HepG2 (cell line): ENCODE measurements around the gene BCAS1. TPM values are rescaled to one million over a fixed set of nuclear protein-coding genes. Genes with fewer than 3 reads are reported as not detected.
A peak's percentile ranks its signal among the peaks of the same experiment; 100 is the strongest.

ENCODE experiments used
- EED ChIP-seq: sonication (generic); formaldehyde crosslinking; IDR thresholded peaks from 2 replicates; pipeline ENCODE4 v1.5.0; 2020; ENCODE audit warnings: mild to moderate bottlenecking, missing genetic modification reagents
- KLF13 ChIP-seq: sonication (generic); formaldehyde crosslinking; IDR thresholded peaks from 2 replicates; pipeline ENCODE4 v1.4.0; 2020; ENCODE audit warnings: mild to moderate bottlenecking, missing genetic modification reagents
- MAFG ChIP-seq: sonication (generic); formaldehyde crosslinking; IDR thresholded peaks from 2 replicates; pipeline ENCODE4 v1.5.1; 2020; ENCODE audit warnings: mild to moderate bottlenecking, missing genetic modification reagents
- NR2C2 ChIP-seq: sonication (generic); formaldehyde crosslinking; IDR thresholded peaks from 2 replicates; pipeline ENCODE4 v1.4.0; 2020; ENCODE audit warnings: missing genetic modification reagents, mild to moderate bottlenecking, moderate library complexity, borderline replicate concordance
- ZFP37 ChIP-seq: sonication (generic); formaldehyde crosslinking; IDR thresholded peaks from 2 replicates; pipeline ENCODE4 v1.4.0; 2020; ENCODE audit warnings: missing genetic modification reagents, borderline replicate concordance
- ZNF329 ChIP-seq: sonication (generic); formaldehyde crosslinking; IDR thresholded peaks from 2 replicates; pipeline ENCODE4 v1.9.0; 2021; ENCODE audit warnings: low read depth, mild to moderate bottlenecking, missing genetic modification reagents
- ZNF34 ChIP-seq: sonication (generic); formaldehyde crosslinking; IDR thresholded peaks from 2 replicates; pipeline ENCODE4 v1.4.0; 2020; ENCODE audit warnings: mild to moderate bottlenecking, missing genetic modification reagents, borderline replicate concordance
- ZNF430 ChIP-seq: sonication (generic); formaldehyde crosslinking; IDR thresholded peaks from 2 replicates; pipeline ENCODE4 v1.9.0; 2021; ENCODE audit warnings: mild to moderate bottlenecking, missing genetic modification reagents
- polyA plus RNA-seq, 8 experiments: library from polyadenylated mRNA; depleted of rRNA in 3 of 8; stranded (reverse) in 7 of 8; unstranded in 1 of 8; fragments of >200 nt; fragmentation: Illumina TruSeq in 4 of 8; extraction: Trizol in 4 of 8; gene quantifications; 2 replicates each; pipeline versions ENCODE4 v1.2.1 to v1.2.3, GENCODE V29; 2011 to 2016; ENCODE audit warnings: low read depth in 4 of 8, missing spikeins in 1 of 8, mixed read lengths in 1 of 8; ENCODE audit not compliant: insufficient read depth in 1 of 8
- total RNA-seq, 5 experiments: library from RNA; depleted of rRNA; stranded (reverse); fragments of >200 nt; fragmentation: Illumina TruSeq; extraction: Trizol; gene quantifications; 2 replicates each; pipeline ENCODE4 v1.2.3, GENCODE V29; 2016; ENCODE audit warnings: low read depth in 1 of 5
- TF ChIP-seq, protein P1 (sequence below): sonication (generic); formaldehyde crosslinking; IDR thresholded peaks from 2 replicates; pipeline ENCODE4 v1.8.0; 2022; ENCODE audit warnings: missing genetic modification reagents, low read depth, mild to moderate bottlenecking, borderline replicate concordance
- TF ChIP-seq, protein P2 (sequence below): sonication (generic); formaldehyde crosslinking; IDR thresholded peaks from 2 replicates; pipeline ENCODE4 v1.5.1; 2020; ENCODE audit warnings: missing genetic modification reagents, mild to moderate bottlenecking, borderline replicate concordance
- TF ChIP-seq, protein P3 (sequence below): sonication (generic); formaldehyde crosslinking; IDR thresholded peaks from 2 replicates; pipeline ENCODE4 v1.4.0; 2020; ENCODE audit warnings: missing genetic modification reagents
- TF ChIP-seq, protein P4 (sequence below): sonication (generic); formaldehyde crosslinking; IDR thresholded peaks from 2 replicates; pipeline ENCODE4 v1.4.0; 2020; ENCODE audit warnings: missing genetic modification reagents
- TF ChIP-seq, protein P5 (sequence below): sonication (generic); formaldehyde crosslinking; IDR thresholded peaks from 2 replicates; pipeline ENCODE4 v1.8.0; 2022; ENCODE audit warnings: missing genetic modification reagents, mild to moderate bottlenecking, borderline replicate concordance

BCAS1 gene
- total and polyA plus RNA-seq, 2 of the 13 experiments (the other 11 are each of a cell fraction or from before 2014, with no cell fraction given) = 0.55 to 0.91 TPM

DNA sequence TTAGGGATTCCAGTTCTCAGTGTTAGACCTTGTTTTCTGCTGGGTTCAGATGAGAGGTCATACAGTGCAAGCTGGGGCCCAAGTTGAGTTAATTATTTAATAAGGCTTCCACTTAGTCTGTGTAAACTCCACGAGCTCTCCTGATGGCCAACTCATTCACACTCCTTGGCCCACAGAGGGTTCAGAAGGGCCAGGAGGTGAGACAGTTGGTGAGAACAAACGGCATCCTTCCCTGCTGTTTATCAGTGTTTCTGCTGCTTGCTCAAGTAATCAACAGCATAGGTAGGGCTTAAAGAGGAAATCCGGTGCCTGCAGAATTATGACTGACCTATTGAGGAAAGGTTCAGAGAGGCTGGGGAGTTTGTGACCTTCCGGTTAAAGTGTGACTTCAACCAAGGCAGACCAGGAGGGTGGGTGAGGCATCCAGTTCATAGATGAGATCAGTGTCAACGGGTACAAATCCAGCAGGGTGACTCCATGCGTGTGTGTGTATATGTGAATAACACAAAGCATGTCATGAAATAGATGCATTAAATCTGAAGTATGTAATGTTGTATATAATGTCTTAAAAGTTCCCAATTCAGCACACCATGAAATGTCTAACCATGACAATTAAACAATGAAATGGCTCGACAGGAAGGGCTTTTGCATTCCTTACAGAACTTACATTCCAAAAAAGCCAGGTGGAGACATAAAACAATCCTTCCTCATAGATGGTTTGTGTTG is 37.4 kb upstream of the BCAS1 start (continued):
- TF ChIP-seq NR2C2 (CRISPR knock-in tag) (peak; percentile 92), EED (CRISPR knock-in tag) (no peak), ZNF34 (CRISPR knock-in tag) (peak; percentile 92; the same call in 1 of the 2 replicates), ZFP37 (CRISPR knock-in tag) (0 out of 2 replicates have a peak, but pooled peaks have one; percentile 54), ZNF329 (CRISPR knock-in tag) (no peak), ZNF430 (CRISPR knock-in tag) (peak; percentile 98), MAFG (CRISPR knock-in tag) (no peak), KLF13 (no peak)
- TF ChIP-seq, protein P1, sequence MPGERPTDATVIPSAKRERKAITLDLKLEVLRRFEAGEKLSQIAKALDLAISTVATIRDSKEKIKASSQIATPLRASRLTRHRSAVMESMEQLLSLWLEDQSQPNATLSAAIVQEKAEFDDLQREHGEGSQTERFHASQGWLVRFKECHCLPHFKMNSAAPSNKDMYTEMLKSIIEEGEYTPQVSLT (CRISPR knock-in tag) = no peak
- TF ChIP-seq, protein P2, sequence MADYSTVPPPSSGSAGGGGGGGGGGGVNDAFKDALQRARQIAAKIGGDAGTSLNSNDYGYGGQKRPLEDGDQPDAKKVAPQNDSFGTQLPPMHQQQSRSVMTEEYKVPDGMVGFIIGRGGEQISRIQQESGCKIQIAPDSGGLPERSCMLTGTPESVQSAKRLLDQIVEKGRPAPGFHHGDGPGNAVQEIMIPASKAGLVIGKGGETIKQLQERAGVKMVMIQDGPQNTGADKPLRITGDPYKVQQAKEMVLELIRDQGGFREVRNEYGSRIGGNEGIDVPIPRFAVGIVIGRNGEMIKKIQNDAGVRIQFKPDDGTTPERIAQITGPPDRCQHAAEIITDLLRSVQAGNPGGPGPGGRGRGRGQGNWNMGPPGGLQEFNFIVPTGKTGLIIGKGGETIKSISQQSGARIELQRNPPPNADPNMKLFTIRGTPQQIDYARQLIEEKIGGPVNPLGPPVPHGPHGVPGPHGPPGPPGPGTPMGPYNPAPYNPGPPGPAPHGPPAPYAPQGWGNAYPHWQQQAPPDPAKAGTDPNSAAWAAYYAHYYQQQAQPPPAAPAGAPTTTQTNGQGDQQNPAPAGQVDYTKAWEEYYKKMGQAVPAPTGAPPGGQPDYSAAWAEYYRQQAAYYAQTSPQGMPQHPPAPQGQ (CRISPR knock-in tag) = peak; percentile 80; the same call in 1 of the 2 replicates
- TF ChIP-seq, protein P3, sequence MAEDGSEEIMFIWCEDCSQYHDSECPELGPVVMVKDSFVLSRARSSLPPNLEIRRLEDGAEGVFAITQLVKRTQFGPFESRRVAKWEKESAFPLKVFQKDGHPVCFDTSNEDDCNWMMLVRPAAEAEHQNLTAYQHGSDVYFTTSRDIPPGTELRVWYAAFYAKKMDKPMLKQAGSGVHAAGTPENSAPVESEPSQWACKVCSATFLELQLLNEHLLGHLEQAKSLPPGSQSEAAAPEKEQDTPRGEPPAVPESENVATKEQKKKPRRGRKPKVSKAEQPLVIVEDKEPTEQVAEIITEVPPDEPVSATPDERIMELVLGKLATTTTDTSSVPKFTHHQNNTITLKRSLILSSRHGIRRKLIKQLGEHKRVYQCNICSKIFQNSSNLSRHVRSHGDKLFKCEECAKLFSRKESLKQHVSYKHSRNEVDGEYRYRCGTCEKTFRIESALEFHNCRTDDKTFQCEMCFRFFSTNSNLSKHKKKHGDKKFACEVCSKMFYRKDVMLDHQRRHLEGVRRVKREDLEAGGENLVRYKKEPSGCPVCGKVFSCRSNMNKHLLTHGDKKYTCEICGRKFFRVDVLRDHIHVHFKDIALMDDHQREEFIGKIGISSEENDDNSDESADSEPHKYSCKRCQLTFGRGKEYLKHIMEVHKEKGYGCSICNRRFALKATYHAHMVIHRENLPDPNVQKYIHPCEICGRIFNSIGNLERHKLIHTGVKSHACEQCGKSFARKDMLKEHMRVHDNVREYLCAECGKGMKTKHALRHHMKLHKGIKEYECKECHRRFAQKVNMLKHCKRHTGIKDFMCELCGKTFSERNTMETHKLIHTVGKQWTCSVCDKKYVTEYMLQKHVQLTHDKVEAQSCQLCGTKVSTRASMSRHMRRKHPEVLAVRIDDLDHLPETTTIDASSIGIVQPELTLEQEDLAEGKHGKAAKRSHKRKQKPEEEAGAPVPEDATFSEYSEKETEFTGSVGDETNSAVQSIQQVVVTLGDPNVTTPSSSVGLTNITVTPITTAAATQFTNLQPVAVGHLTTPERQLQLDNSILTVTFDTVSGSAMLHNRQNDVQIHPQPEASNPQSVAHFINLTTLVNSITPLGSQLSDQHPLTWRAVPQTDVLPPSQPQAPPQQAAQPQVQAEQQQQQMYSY (CRISPR knock-in tag) = no peak
- TF ChIP-seq, protein P4, sequence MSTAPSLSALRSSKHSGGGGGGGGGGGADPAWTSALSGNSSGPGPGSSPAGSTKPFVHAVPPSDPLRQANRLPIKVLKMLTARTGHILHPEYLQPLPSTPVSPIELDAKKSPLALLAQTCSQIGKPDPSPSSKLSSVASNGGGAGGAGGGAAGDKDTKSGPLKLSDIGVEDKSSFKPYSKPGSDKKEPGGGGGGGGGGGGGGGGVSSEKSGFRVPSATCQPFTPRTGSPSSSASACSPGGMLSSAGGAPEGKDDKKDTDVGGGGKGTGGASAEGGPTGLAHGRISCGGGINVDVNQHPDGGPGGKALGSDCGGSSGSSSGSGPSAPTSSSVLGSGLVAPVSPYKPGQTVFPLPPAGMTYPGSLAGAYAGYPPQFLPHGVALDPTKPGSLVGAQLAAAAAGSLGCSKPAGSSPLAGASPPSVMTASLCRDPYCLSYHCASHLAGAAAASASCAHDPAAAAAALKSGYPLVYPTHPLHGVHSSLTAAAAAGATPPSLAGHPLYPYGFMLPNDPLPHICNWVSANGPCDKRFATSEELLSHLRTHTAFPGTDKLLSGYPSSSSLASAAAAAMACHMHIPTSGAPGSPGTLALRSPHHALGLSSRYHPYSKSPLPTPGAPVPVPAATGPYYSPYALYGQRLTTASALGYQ = peak; percentile 94
- TF ChIP-seq, protein P5, sequence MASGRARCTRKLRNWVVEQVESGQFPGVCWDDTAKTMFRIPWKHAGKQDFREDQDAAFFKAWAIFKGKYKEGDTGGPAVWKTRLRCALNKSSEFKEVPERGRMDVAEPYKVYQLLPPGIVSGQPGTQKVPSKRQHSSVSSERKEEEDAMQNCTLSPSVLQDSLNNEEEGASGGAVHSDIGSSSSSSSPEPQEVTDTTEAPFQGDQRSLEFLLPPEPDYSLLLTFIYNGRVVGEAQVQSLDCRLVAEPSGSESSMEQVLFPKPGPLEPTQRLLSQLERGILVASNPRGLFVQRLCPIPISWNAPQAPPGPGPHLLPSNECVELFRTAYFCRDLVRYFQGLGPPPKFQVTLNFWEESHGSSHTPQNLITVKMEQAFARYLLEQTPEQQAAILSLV (CRISPR knock-in tag) = peak; percentile 79; the same call in 1 of the 2 replicates
